H1 (cell line): Measurements from ENCODE around the gene CDKN1A. TPM values are rescaled to one million over a fixed set of nuclear protein-coding genes. Genes with fewer than 3 reads are reported as not detected.
A peak's percentile ranks its signal among the peaks of the same experiment; 100 is the strongest.

Experiments used
- CTCF ChIA-PET: fragments of 300-600 bp; sonication (Branson Sonifier 250); formaldehyde crosslinking; loops from one replicate; lab custom pipeline; 2021; ENCODE audit not compliant: partially characterized antibody; lab: Charles Lee
- POLR2A ChIA-PET: fragments of 300-600 bp; sonication (Branson Sonifier 250); formaldehyde crosslinking; loops from one replicate; lab custom pipeline; 2021; ENCODE audit warnings: inconsistent platforms; ENCODE audit not compliant: partially characterized antibody; lab: Charles Lee
- DNase-seq, 2 experiments: peaks; one replicate each; pipeline versions ENCODE4 v3.0.0 to v3.0.0-alpha.2; 2010 to 2022; ENCODE audit warnings: low spot score in 2 of 2, low read depth in 1 of 2, mixed read lengths in 1 of 2
- FAIRE-seq: peaks from 2 replicates; lab custom pipeline; 2011; peaks lifted over from hg19 to GRCh38; lab: Jason Lieb, UNC
- H2AFZ ChIP-seq: 2 replicates; pipeline ENCODE4 v1.8.1; 2012; ENCODE audit warnings: low read length, inconsistent platforms
- H2AK5ac ChIP-seq: 2 replicates; pipeline ENCODE4 v1.6.1; 2013; ENCODE audit warnings: low read depth, low read length
- H2BK120ac ChIP-seq: replicated peaks from 2 replicates; pipeline ENCODE3; 2013; ENCODE audit warnings: low read depth, low read length, inconsistent platforms
- H2BK12ac ChIP-seq: 2 replicates; pipeline ENCODE4 v1.6.1; 2013; ENCODE audit warnings: low read depth, low read length
- H2BK15ac ChIP-seq: 2 replicates; pipeline ENCODE4 v1.6.1; 2013; ENCODE audit warnings: low read length
- H2BK20ac ChIP-seq: 2 replicates; pipeline ENCODE4 v1.6.1; 2013; ENCODE audit warnings: low read length
- H2BK5ac ChIP-seq: 2 replicates; pipeline ENCODE4 v1.6.1; 2013; ENCODE audit warnings: low read depth, low read length
- H3K14ac ChIP-seq: 2 replicates; pipeline ENCODE4 v1.6.1; 2013; ENCODE audit warnings: inconsistent platforms; ENCODE audit not compliant: insufficient read length
- H3K18ac ChIP-seq: 2 replicates; pipeline ENCODE4 v1.6.1; 2013; ENCODE audit warnings: low read length; ENCODE audit errors: extremely low read depth
- H3K23ac ChIP-seq: 2 replicates; pipeline ENCODE4 v1.6.1; 2013; ENCODE audit warnings: inconsistent platforms; ENCODE audit not compliant: insufficient read length
- H3K23me2 ChIP-seq: 2 replicates; pipeline ENCODE4 v1.6.1; 2013; ENCODE audit warnings: low read depth, low read length
- H3K27ac ChIP-seq: 2 replicates; pipeline ENCODE4 v1.6.1; 2011; ENCODE audit warnings: low read depth, low read length, inconsistent platforms
- H3K27me3 ChIP-seq, 4 experiments: replicated peaks in 1 of 4; 1 replicate in 1 of 4; 2 replicates in 3 of 4; pipeline versions ENCODE4 v1.6.1 to v1.8.1; 2011 to 2013; ENCODE audit warnings: low read length in 3 of 4, mild to moderate bottlenecking in 3 of 4, inconsistent platforms in 2 of 4, mixed read lengths in 2 of 4, moderate library complexity in 1 of 4; ENCODE audit not compliant: control insufficient read depth in 3 of 4, insufficient read depth in 3 of 4; ENCODE audit errors: extremely low read depth in 1 of 4
- H3K36me3 ChIP-seq, 4 experiments: 2 replicates each; pipeline versions ENCODE4 v1.6.1 to v1.8.1; 2011 to 2013; ENCODE audit warnings: mild to moderate bottlenecking in 4 of 4, low read length in 3 of 4, moderate library complexity in 2 of 4, control low read depth in 1 of 4, inconsistent platforms in 1 of 4; ENCODE audit not compliant: insufficient read depth in 4 of 4, control insufficient read depth in 2 of 4
- H3K4ac ChIP-seq: replicated peaks from 2 replicates; pipeline ENCODE3; 2013; ENCODE audit warnings: low read length, low read depth, mixed read lengths, inconsistent platforms; ENCODE audit not compliant: insufficient read length
- H3K4me1 ChIP-seq, 4 experiments: replicated peaks in 1 of 4; 1 replicate in 1 of 4; 2 replicates in 3 of 4; pipeline versions ENCODE4 v1.6.1 to v1.8.1; 2011 to 2013; ENCODE audit warnings: low read length in 3 of 4, inconsistent platforms in 2 of 4, mixed read lengths in 1 of 4; ENCODE audit not compliant: insufficient read depth in 4 of 4, control insufficient read depth in 3 of 4
- H3K4me2 ChIP-seq, 2 experiments: 2 replicates each; pipeline versions ENCODE4 v1.6.1 to v1.8.1; 2011 to 2013; ENCODE audit warnings: low read depth in 2 of 2, low read length in 2 of 2, control low read depth in 1 of 2, inconsistent platforms in 1 of 2, mild to moderate bottlenecking in 1 of 2; ENCODE audit not compliant: insufficient read depth in 1 of 2
- H3K4me3 ChIP-seq, 4 experiments: fragments of 200-600, 300-600 bp in 1 of 4; sonication (generic), shearing (Covaris generic), sonication (Bioruptor Twin) in 1 of 4; 2 replicates each; pipeline versions ENCODE4 v1.5.1 to v1.8.1; 2011 to 2016; ENCODE audit warnings: low read length in 4 of 4, low read depth in 3 of 4, control low read depth in 2 of 4, inconsistent platforms in 2 of 4, mild to moderate bottlenecking in 2 of 4, mixed read lengths in 1 of 4, moderate library complexity in 1 of 4; ENCODE audit not compliant: insufficient read depth in 2 of 4; ENCODE audit errors: extremely low read depth in 1 of 4
- H3K56ac ChIP-seq: replicated peaks from 2 replicates; pipeline ENCODE3; 2013; ENCODE audit warnings: low read depth, mild to moderate bottlenecking, mixed read lengths, low read length, inconsistent platforms; ENCODE audit not compliant: insufficient read length
- H3K79me1 ChIP-seq: 2 replicates; pipeline ENCODE4 v1.6.1; 2013; ENCODE audit warnings: low read depth, low read length, control low read depth
- H3K79me2 ChIP-seq, 2 experiments: 2 replicates each; pipeline versions ENCODE4 v1.6.1 to v1.8.1; 2012 to 2013; ENCODE audit warnings: low read length in 2 of 2, mild to moderate bottlenecking in 2 of 2, inconsistent platforms in 1 of 2; ENCODE audit not compliant: insufficient read depth in 2 of 2, control insufficient read depth in 1 of 2
- H3K9ac ChIP-seq, 4 experiments: replicated peaks in 1 of 4; 1 replicate in 1 of 4; 2 replicates in 3 of 4; pipeline versions ENCODE4 v1.6.1 to v1.8.1; 2011 to 2013; ENCODE audit warnings: low read depth in 3 of 4, low read length in 3 of 4, control low read depth in 2 of 4, mild to moderate bottlenecking in 2 of 4, moderate library complexity in 2 of 4, inconsistent platforms in 1 of 4; ENCODE audit errors: extremely low read depth in 1 of 4
- H3K9me3 ChIP-seq, 2 experiments: 2 replicates each; pipeline versions ENCODE4 v1.6.1 to v1.8.1; 2012 to 2013; ENCODE audit warnings: mild to moderate bottlenecking in 2 of 2, moderate library complexity in 2 of 2, control low read depth in 1 of 2, inconsistent platforms in 1 of 2, low read depth in 1 of 2, low read length in 1 of 2, mixed read lengths in 1 of 2; ENCODE audit not compliant: insufficient read depth in 2 of 2
- H4K20me1 ChIP-seq, 2 experiments: replicated peaks in 1 of 2; 2 replicates each; pipeline versions ENCODE3 to v1.8.1; 2011 to 2013; ENCODE audit warnings: inconsistent platforms in 2 of 2, low read length in 2 of 2, mild to moderate bottlenecking in 1 of 2; ENCODE audit not compliant: insufficient read depth in 2 of 2, control insufficient read depth in 1 of 2
- H4K5ac ChIP-seq: 2 replicates; pipeline ENCODE4 v1.6.1; 2013; ENCODE audit warnings: low read length, low read depth, mixed read lengths, inconsistent platforms; ENCODE audit not compliant: insufficient read length
- H4K8ac ChIP-seq: 2 replicates; pipeline ENCODE4 v1.8.0; 2013; ENCODE audit warnings: mild to moderate bottlenecking, moderate library complexity, low read length, inconsistent platforms; ENCODE audit not compliant: insufficient read depth; ENCODE audit errors: extremely low read depth
- H4K91ac ChIP-seq: replicated peaks from 2 replicates; pipeline ENCODE3; 2013; ENCODE audit warnings: low read length, mixed read lengths, inconsistent platforms; ENCODE audit not compliant: insufficient read length
- ASH2L ChIP-seq: fragments of 200-600, 300-600 bp; sonication (generic); IDR thresholded peaks from one replicate; pipeline ENCODE4 v1.7.1; 2017; ENCODE audit warnings: low read length
- ATF3 ChIP-seq: IDR thresholded peaks from 2 replicates; pipeline ENCODE4 v1.6.1; 2011; ENCODE audit warnings: low read depth, mild to moderate bottlenecking, low read length; ENCODE audit not compliant: insufficient read depth
- CBX8 ChIP-seq: fragments of 300-800, 300-1000 bp; sonication (generic); IDR thresholded peaks from 2 replicates; pipeline ENCODE4 v1.7.1; 2016; ENCODE audit warnings: low read depth, low read length, borderline replicate concordance
- FOSL1 ChIP-seq: IDR thresholded peaks from 2 replicates; pipeline ENCODE4 v1.6.1; 2011; ENCODE audit warnings: mild to moderate bottlenecking, low read depth, low read length, moderate library complexity; ENCODE audit not compliant: insufficient read depth
- KDM4A ChIP-seq: IDR thresholded peaks from one replicate; pipeline ENCODE4 v1.7.1; 2012; ENCODE audit warnings: low read depth, mild to moderate bottlenecking, moderate library complexity, low read length, inconsistent platforms; ENCODE audit not compliant: severe bottlenecking
- NRF1 ChIP-seq: IDR thresholded peaks from 2 replicates; pipeline ENCODE4 v1.6.1; 2011; ENCODE audit warnings: mild to moderate bottlenecking, low read depth, low read length, improper control_type of control experiment
- POLR2A ChIP-seq, 2 experiments: IDR thresholded peaks; 1 replicate in 1 of 2; 2 replicates in 1 of 2; pipeline ENCODE4 v1.6.1; 2011; ENCODE audit warnings: low read depth in 2 of 2, low read length in 2 of 2, mild to moderate bottlenecking in 2 of 2; ENCODE audit errors: control extremely low read depth in 1 of 2
- POU5F1 ChIP-seq: IDR thresholded peaks from 2 replicates; pipeline ENCODE4 v1.6.1; 2011; ENCODE audit warnings: low read depth, mild to moderate bottlenecking, low read length, moderate library complexity
- SAP30 ChIP-seq: fragments of 300-600 bp; sonication (generic); IDR thresholded peaks from 2 replicates; pipeline ENCODE4 v1.7.1; 2012; ENCODE audit warnings: low read length, moderate library complexity, mild to moderate bottlenecking, inconsistent platforms; ENCODE audit not compliant: insufficient read depth, insufficient replicate concordance
- SP1 ChIP-seq: IDR thresholded peaks from 2 replicates; pipeline ENCODE4 v1.6.1; 2011; ENCODE audit warnings: low read depth, low read length
- TCF12 ChIP-seq: IDR thresholded peaks from 2 replicates; pipeline ENCODE4 v1.6.1; 2011; ENCODE audit warnings: low read depth, mild to moderate bottlenecking, low read length
- WGBS, 2 experiments: shearing (Covaris generic) in 1 of 2; methylation state at CpG; one replicate each; pipeline versions ENCODE4 v1.1.6 to v1.1.7; 2013 to 2015; ENCODE audit warnings: low lambda C conversion rate in 2 of 2, mixed read lengths in 2 of 2, inconsistent platforms in 1 of 2, low coverage in 1 of 2, missing lambda C conversion rate in 1 of 2; ENCODE audit not compliant: insufficient replicate concordance in 2 of 2, insufficient coverage in 1 of 2, insufficient read length in 1 of 2; ENCODE audit errors: extremely low coverage in 1 of 2, missing lambda C conversion rate in 1 of 2; 5-methylcytosine and 5-hydroxymethylcytosine counted together
- polyA plus RNA-seq, 7 experiments: library from polyadenylated mRNA; depleted of rRNA in 3 of 7; stranded (reverse) in 5 of 7; unstranded in 2 of 7; fragments of >200 nt in 5 of 7; fragments of 200-250 nt in 2 of 7; gene quantifications; 1 replicate in 5 of 7; 2 replicates in 1 of 7; 4 replicates in 1 of 7; pipeline versions ENCODE4 v1.2.1 to v1.2.3, GENCODE V29; 2011 to 2013; ENCODE audit warnings: missing spikeins in 2 of 7, mixed read lengths in 2 of 7
- total RNA-seq: library from RNA; stranded (reverse); fragmentation: NEBNext Ultra II Directional; extraction: Animal tissue kit (Norgen Biotek cat#: 25700); gene quantifications from 2 replicates; pipeline ENCODE4 v1.2.1, GENCODE V29; 2021

The CDKN1A gene
- total and polyA plus RNA-seq, 2 of the 8 experiments (the other 6 are each of a cell fraction or from before 2014, with no cell fraction given) = 15.2 to 36.0 TPM

DNA sequence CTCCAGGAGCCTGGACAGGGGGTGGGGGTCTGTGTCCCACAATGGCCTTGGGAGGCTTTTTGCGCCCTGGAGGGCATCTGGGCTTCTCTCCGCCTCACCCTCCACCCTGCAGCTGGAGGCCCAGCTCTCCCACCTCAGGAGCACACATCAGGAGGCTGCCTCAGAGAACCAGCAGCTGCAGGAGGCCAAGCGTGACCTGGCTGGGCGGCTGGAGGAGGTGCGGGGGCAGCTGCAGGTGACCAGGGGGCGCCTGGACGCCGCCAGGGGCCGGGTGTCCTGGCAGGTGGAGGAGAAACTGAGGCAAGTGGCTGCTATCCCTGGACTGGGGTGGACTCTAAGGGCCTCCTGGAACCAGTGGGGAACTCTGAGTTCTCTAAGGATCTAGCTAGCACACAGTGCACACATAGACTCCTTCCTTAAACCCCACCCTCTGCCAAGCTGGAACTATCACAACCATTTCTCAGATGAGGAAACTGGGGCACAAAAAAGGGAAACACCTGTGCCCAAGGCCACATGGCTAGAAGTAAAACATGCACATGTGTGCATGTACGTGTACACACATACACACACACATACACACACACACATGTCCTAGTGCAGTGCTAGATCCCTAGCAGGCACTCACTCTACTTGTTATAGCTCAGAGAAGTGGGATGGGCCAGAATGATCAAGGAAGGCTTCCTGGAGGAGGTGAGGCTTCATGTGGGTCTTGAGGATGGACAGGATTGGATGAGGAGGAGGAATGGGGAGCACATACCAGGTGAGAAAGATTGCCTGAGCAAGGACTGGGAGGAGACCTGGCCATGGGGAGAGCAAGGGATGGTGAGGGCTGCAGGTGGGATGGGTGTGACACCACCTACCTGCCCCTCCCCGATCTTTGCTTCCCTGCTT lies 42.0 kb downstream of the CDKN1A start:
- H3K23ac ChIP-seq = no peak overlapping the region
- H3K79me2 ChIP-seq = no peaks in the 10 kb centered on the region
- WGBS, 2 experiments = 91% methylated on average over 10 of the region's 11 CpGs; no CpG with 5 or more reads in 1 of the 2 experiments
- no peak overlapping the region for H4K91ac ChIP-seq
- no peak overlapping the region for H2BK15ac ChIP-seq
- no peaks in the 10 kb centered on the region for H3K27me3 ChIP-seq
- ChIA-PET POLR2A (interaction anchor here (0.8 to 1.3 kb wide), 5 partner anchors 10 to 125 kb away, joined by 3 to 5 read pairs (median 3); no protein-coding TSS in a partner anchor), CTCF (interaction anchor here (0.7 to 5.5 kb wide), 12 partner anchors 11 to 105 kb away, joined by 3 to 35 read pairs (median 4); no protein-coding TSS in a partner anchor)
- H2AK5ac ChIP-seq = 0 out of 2 replicates have a peak overlapping the region, but pooled peaks have one; percentile 33
- no peak overlapping the region for H2AFZ ChIP-seq
- no peak overlapping the region for H4K8ac ChIP-seq
- no peak overlapping the region for H3K27ac ChIP-seq
- no peak overlapping the region for H4K5ac ChIP-seq
- H3K14ac ChIP-seq = no peak overlapping the region
- H2BK5ac ChIP-seq = no peak overlapping the region
- no peak overlapping the region for H2BK12ac ChIP-seq
- H3K79me1 ChIP-seq = no peaks in the 10 kb centered on the region; the same call in 1 of the 2 replicates
- no peaks in the 10 kb centered on the region for H3K9me3 ChIP-seq
- H3K4ac ChIP-seq = no peak overlapping the region
- no peak overlapping the region for H3K4me3 ChIP-seq
- H4K20me1 ChIP-seq = no peaks in the 10 kb centered on the region
- peaks cover 0 to 5% (median 4%) of the 10 kb centered on the region in 4 experiments; a peak in 5 of 7 replicates for H3K4me1 ChIP-seq
- H2BK120ac ChIP-seq = no peak overlapping the region
- H3K36me3 ChIP-seq = no peaks in the 10 kb centered on the region
- H2BK20ac ChIP-seq = no peak overlapping the region
- H3K18ac ChIP-seq = no peak overlapping the region
- FAIRE-seq = no peak
- no peaks in the 10 kb centered on the region for H3K23me2 ChIP-seq
- no peak overlapping the region for H3K4me2 ChIP-seq
- H3K56ac ChIP-seq = no peak overlapping the region
- no peak overlapping the region for H3K9ac ChIP-seq
- no peak for DNase-seq
- TF ChIP-seq ASH2L = no peak
- no peak for TF ChIP-seq ATF3
- no peak for TF ChIP-seq SP1
- no peak for TF ChIP-seq POLR2A (IDR thresholded peaks at IDR 0.05; ENCODE audit: control extremely low read depth in 1 of 2, low read depth in 2 of 2, low read length in 2 of 2)
- no peak for TF ChIP-seq POU5F1
- TF ChIP-seq KDM4A = no peak
- no peak for TF ChIP-seq TCF12
- no peak for TF ChIP-seq FOSL1
- no peak for TF ChIP-seq CBX8
- TF ChIP-seq SAP30 = no peak
- TF ChIP-seq NRF1 = no peak
